ENCODE data around the gene ZGLP1.

DNA sequence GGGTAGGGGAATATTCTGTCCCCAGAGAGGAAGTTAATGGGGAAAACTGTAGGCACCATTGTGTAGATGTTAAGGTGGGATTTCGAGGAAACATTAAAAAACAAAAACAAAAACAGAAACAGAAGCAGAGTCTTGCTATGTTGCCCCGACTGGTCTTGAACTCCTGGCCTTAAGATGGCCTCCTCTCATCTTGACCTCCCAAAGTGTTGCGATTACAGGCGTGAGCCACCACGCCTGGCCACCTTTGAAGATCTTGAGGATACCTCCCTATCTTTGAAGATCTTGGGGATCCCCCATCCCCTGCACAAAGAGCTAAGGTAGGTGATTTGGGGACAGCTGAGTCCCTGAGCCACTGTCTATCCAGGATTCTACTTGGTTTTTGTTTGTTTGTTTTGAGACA lies 30.4 kb upstream of the ZGLP1 start:
- TF ChIP-seq SP1 (IDR thresholded peaks at IDR 0.05) = no peak
- TF ChIP-seq ZNF384 (IDR thresholded peaks at IDR 0.05) = no peak

Measured in HEK293T (cell line).